ENCODE data around the gene CCDC51. TPM values are rescaled to one million over a fixed set of nuclear protein-coding genes. Genes with fewer than 3 reads are reported as not detected.

CCDC51 gene
- polyA plus RNA-seq, 3 donors, result 28.7 to 32.9 (median 29.2) TPM

Other genes starting within 250 kb of the CCDC51 start
- 1 to 10 TPM in 2 of 3 donors, under 1 TPM in 1; 0.62 to 1.6 (median 1.5) TPM for gene CAMP, start 216.6 kb downstream of the CCDC51 start, polyA plus RNA-seq (ENCODE audit: insufficient read length in 3 of 3)
- 10 to 100 TPM; 16.7 to 23.9 (median 21.3) TPM for gene ZNF589, start 199.0 kb downstream of the CCDC51 start, polyA plus RNA-seq (ENCODE audit: insufficient read length in 3 of 3)
- gene NME6, start 138.8 kb downstream of the CCDC51 start, polyA plus RNA-seq (ENCODE audit: insufficient read length in 3 of 3), result 10 to 100 TPM; 25.0 to 35.1 (median 34.5) TPM
- under 1 TPM in 2 of 3 donors, not detected in 1; 0.33 to 0.95 TPM for gene SPINK8, start 106.5 kb downstream of the CCDC51 start, polyA plus RNA-seq (ENCODE audit: insufficient read length in 3 of 3)
- 1 to 10 TPM in 2 of 3 donors, under 1 TPM in 1; 0.34 to 1.2 (median 1.1) TPM for gene FBXW12, start 67.9 kb downstream of the CCDC51 start, polyA plus RNA-seq (ENCODE audit: insufficient read length in 3 of 3)
- gene PLXNB1, start 10.0 kb downstream of the CCDC51 start, polyA plus RNA-seq (ENCODE audit: insufficient read length in 3 of 3), result 100 to 1,000 TPM; 181 to 239 (median 234) TPM
- 100 to 1,000 TPM; 250 to 316 (median 307) TPM for gene TMA7, start 138 bp upstream of the CCDC51 start, polyA plus RNA-seq (ENCODE audit: insufficient read length in 3 of 3)
- 10 to 100 TPM; 12.3 to 14.3 (median 13.2) TPM for gene ATRIP, start 6.6 kb upstream of the CCDC51 start, polyA plus RNA-seq (ENCODE audit: insufficient read length in 3 of 3)
- gene SHISA5, start 64.1 kb upstream of the CCDC51 start, polyA plus RNA-seq (ENCODE audit: insufficient read length in 3 of 3), result 100 to 1,000 TPM; 101 to 126 (median 109) TPM
- gene PFKFB4, start 116.7 kb upstream of the CCDC51 start, polyA plus RNA-seq (ENCODE audit: insufficient read length in 3 of 3), result 1 to 10 TPM; 5.3 to 6.2 (median 6.0) TPM
- under 1 TPM; 0.26 to 0.51 (median 0.40) TPM for gene UCN2, start 123.7 kb upstream of the CCDC51 start, polyA plus RNA-seq (ENCODE audit: insufficient read length in 3 of 3)
- 10 to 100 TPM; 24.4 to 31.6 (median 24.8) TPM for gene COL7A1, start 155.2 kb upstream of the CCDC51 start, polyA plus RNA-seq (ENCODE audit: insufficient read length in 3 of 3)
- 100 to 1,000 TPM; 310 to 328 (median 322) TPM for gene UQCRC1, start 169.5 kb upstream of the CCDC51 start, polyA plus RNA-seq (ENCODE audit: insufficient read length in 3 of 3)
- not detected for gene TMEM89, start 181.7 kb upstream of the CCDC51 start, polyA plus RNA-seq (ENCODE audit: insufficient read length in 3 of 3)
- 10 to 100 TPM; 27.4 to 34.6 (median 33.1) TPM for gene SLC26A6, start 195.3 kb upstream of the CCDC51 start, polyA plus RNA-seq (ENCODE audit: insufficient read length in 3 of 3)
- 1 to 10 TPM; 1.2 to 1.6 (median 1.3) TPM for gene CELSR3, start 222.8 kb upstream of the CCDC51 start, polyA plus RNA-seq (ENCODE audit: insufficient read length in 3 of 3)
- 10 to 100 TPM; 21.0 to 22.8 (median 22.7) TPM for gene NCKIPSD, start 245.8 kb upstream of the CCDC51 start, polyA plus RNA-seq (ENCODE audit: insufficient read length in 3 of 3)